CD14-positive monocyte (primary cell): ENCODE results near the gene FNDC11. TPM values are rescaled to one million over a fixed set of nuclear protein-coding genes. Genes with fewer than 3 reads are reported as not detected.
A peak's percentile ranks its signal among the peaks of the same experiment; 100 is the strongest.

ENCODE experiments used
- DNase-seq, 3 donors: peaks; one replicate each; pipeline ENCODE4 v3.0.0-alpha.2; 2011 to 2022
- H2AFZ ChIP-seq: 2 replicates; pipeline ENCODE4 v1.6.0; 2012; ENCODE audit warnings: mild to moderate bottlenecking, low read depth, low read length, inconsistent platforms; ENCODE audit not compliant: insufficient read depth, poor library complexity, severe bottlenecking
- H3K27ac ChIP-seq, 2 donors: 1 replicate in 1 of 2; 2 replicates in 1 of 2; pipeline ENCODE4 v1.5.1; 2012 to 2013; ENCODE audit warnings: low read length in 2 of 2, control low read depth in 1 of 2, inconsistent platforms in 1 of 2, low read depth in 1 of 2, mild to moderate bottlenecking in 1 of 2
- H3K27me3 ChIP-seq, 2 donors: one replicate each; pipeline versions ENCODE4 v1.6.0 to v1.6.1; 2011 to 2013; ENCODE audit warnings: low read length in 2 of 2; ENCODE audit not compliant: control insufficient read depth in 2 of 2, insufficient read depth in 2 of 2
- H3K36me3 ChIP-seq, 2 donors: replicated peaks in 1 of 2; 1 replicate in 1 of 2; 2 replicates in 1 of 2; pipeline versions ENCODE4 v1.5.1 to v1.6.1; 2012 to 2013; ENCODE audit warnings: low read length in 2 of 2, control low read depth in 1 of 2, inconsistent platforms in 1 of 2, mild to moderate bottlenecking in 1 of 2; ENCODE audit not compliant: insufficient read depth in 2 of 2, control insufficient read depth in 1 of 2
- H3K4me1 ChIP-seq, 2 donors: 1 replicate in 1 of 2; 2 replicates in 1 of 2; pipeline versions ENCODE4 v1.5.1 to v1.6.1; 2012 to 2013; ENCODE audit warnings: low read length in 2 of 2, control low read depth in 1 of 2, inconsistent platforms in 1 of 2, mild to moderate bottlenecking in 1 of 2, moderate library complexity in 1 of 2; ENCODE audit not compliant: insufficient read depth in 2 of 2, control insufficient read depth in 1 of 2
- H3K4me2 ChIP-seq: replicated peaks from 2 replicates; pipeline ENCODE3; 2012; ENCODE audit warnings: low read length, moderate library complexity, mild to moderate bottlenecking; ENCODE audit not compliant: poor library complexity, severe bottlenecking; ENCODE audit errors: extremely low read depth
- H3K4me3 ChIP-seq, 3 experiments: fragments of 200-600 bp in 1 of 3; sonication (generic) in 1 of 3; replicated peaks in 1 of 3; 1 replicate in 2 of 3; 2 replicates in 1 of 3; pipeline ENCODE4 v1.5.1; 2011 to 2013; ENCODE audit warnings: low read length in 3 of 3, mild to moderate bottlenecking in 3 of 3, control low read depth in 2 of 3, low read depth in 2 of 3, inconsistent platforms in 1 of 3, moderate library complexity in 1 of 3
- H3K79me2 ChIP-seq: 2 replicates; pipeline ENCODE4 v1.6.0; 2012; ENCODE audit warnings: mild to moderate bottlenecking, control low read depth, inconsistent platforms, low read length, moderate library complexity; ENCODE audit not compliant: insufficient read depth
- H3K9ac ChIP-seq: 2 replicates; pipeline ENCODE4 v1.6.0; 2017; ENCODE audit warnings: low read length, mild to moderate bottlenecking; ENCODE audit not compliant: insufficient read depth, poor library complexity, severe bottlenecking
- H3K9me3 ChIP-seq, 2 donors: replicated peaks in 1 of 2; 1 replicate in 1 of 2; 2 replicates in 1 of 2; pipeline versions ENCODE4 v1.5.1 to v1.6.1; 2012 to 2013; ENCODE audit warnings: low read length in 2 of 2, control low read depth in 1 of 2; ENCODE audit not compliant: control insufficient read depth in 1 of 2, insufficient read depth in 1 of 2
- H4K20me1 ChIP-seq: 2 replicates; pipeline ENCODE4 v1.6.0; 2012; ENCODE audit warnings: mild to moderate bottlenecking, low read length, control low read depth, moderate library complexity; ENCODE audit not compliant: insufficient read depth
- H3K27ac Mint-ChIP-seq, 7 donors: one replicate each; pipeline ENCODE4 v1.8.0; 2020; ENCODE audit warnings: mild to moderate bottlenecking in 7 of 7, mixed read lengths in 7 of 7, moderate library complexity in 6 of 7, inconsistent platforms in 2 of 7
- H3K27me3 Mint-ChIP-seq, 3 donors: one replicate each; pipeline ENCODE4 v1.8.0; 2021 to 2022; ENCODE audit warnings: low read depth in 3 of 3, mild to moderate bottlenecking in 3 of 3, mixed read lengths in 3 of 3, moderate library complexity in 3 of 3, inconsistent platforms in 1 of 3
- H3K36me3 Mint-ChIP-seq, 2 donors: one replicate each; pipeline ENCODE4 v1.8.0; 2020; ENCODE audit warnings: mixed read lengths in 2 of 2, inconsistent platforms in 1 of 2, mild to moderate bottlenecking in 1 of 2
- H3K4me1 Mint-ChIP-seq: one replicate; pipeline ENCODE4 v1.8.0; 2020; ENCODE audit warnings: mild to moderate bottlenecking, mixed read lengths
- H3K4me3 Mint-ChIP-seq, 2 donors: one replicate each; pipeline ENCODE4 v1.8.0; 2020; ENCODE audit warnings: mild to moderate bottlenecking in 2 of 2, mixed read lengths in 2 of 2, moderate library complexity in 1 of 2
- H3K9me3 Mint-ChIP-seq, 7 donors: one replicate each; pipeline ENCODE4 v1.8.0; 2020 to 2022; ENCODE audit warnings: mixed read lengths in 7 of 7, mild to moderate bottlenecking in 6 of 7, moderate library complexity in 6 of 7, inconsistent platforms in 2 of 7
- WGBS: methylation state at CpG from one replicate; pipeline ENCODE4 v1.1.5; 2013; ENCODE audit warnings: missing lambda C conversion rate; ENCODE audit not compliant: insufficient coverage; 5-methylcytosine and 5-hydroxymethylcytosine counted together
- intact Hi-C, 2 donors: fragments of 100-400 bp; cut with micrococcal nuclease; formaldehyde crosslinking; loops; one replicate each; pipeline versions ENCODE4 v1.15.0 to v1.15.1; 2023
- polyA plus RNA-seq, 3 donors: library from polyadenylated mRNA; depleted of rRNA in 1 of 3; unstranded in 2 of 3; stranded (reverse) in 1 of 3; fragments of 300-500 nt in 2 of 3; fragments of >200 nt in 1 of 3; fragmentation: Illumina TruSeq in 2 of 3; gene quantifications; 1 replicate in 2 of 3; 2 replicates in 1 of 3; pipeline ENCODE4 v1.2.3, GENCODE V29; 2012 to 2021
- TF ChIP-seq, protein P1 (sequence below): fragments of 200-600 bp; IDR thresholded peaks from one replicate; pipeline ENCODE4 v1.8.0; 2022; ENCODE audit warnings: antibody characterized with exemption, mild to moderate bottlenecking

The FNDC11 gene
- polyA plus RNA-seq, 3 donors = 0.23 TPM; not detected in 2

DNA sequence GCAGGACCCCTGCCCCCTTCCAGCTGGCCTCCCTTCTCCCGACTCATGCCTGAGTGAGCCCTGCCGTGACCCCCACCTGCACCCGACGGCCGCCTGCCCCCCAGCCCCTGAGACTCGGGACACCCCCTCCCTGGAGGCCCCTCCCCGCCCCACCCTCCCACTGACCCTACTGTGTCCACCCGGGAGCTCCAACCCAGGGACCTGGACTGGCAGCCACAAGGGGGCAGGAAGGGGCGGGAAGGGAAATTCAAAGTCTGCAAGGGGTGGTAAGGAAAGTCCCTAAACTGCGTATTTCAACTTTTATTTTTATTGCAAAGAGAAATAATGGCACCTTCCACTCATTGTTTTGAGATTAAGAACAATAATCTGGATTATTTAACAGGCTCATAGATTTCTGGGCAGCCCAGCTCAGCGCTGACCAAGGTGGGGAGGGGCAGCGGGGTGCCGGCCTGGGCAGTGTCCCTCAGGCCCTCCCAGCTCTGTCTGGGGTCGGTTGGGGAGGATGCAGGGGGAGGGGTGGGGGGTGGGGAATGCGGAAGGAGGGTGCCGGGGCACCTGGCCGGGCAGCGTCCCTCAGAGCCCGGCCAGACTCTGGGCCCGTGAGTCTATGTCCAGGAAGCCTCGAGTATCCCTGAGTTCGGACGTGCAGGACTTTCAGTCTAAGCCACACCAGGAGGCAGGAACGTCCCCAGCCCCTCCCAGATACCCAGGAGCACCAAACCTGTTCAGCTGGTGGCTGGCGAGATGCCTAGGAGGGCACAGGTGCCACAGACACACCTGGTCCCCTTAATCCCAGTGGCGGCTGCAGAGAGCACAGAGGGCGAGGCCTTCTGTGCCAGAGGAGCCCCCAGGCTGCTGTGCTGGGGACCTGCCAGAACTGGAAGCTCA lies 15.5 kb upstream of the FNDC11 start:
- peak in 2 of 3 donors; percentile 29 to 59 for DNase-seq

DNA sequence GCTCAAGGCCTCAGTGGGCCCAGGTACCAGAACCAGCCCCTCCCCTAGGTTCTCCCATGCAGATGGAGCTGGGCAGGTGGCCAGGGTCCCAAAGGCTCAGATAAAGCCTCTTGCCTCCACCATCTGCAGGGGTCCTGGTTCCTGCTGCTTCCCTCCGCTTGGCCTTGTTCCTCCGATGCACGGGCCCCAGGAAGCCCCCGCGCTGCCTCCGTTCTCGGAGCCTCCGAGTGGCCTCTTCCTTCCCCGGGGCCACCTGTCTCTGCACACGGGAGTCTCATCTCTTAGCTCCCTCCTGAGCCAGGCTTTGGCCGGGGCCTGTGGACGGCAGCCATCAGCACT lies 14.9 kb upstream of the FNDC11 start:
- Mint-ChIP-seq H3K9me3 (peaks cover 0 to 3% (median 0%) of the 10 kb centered on the region in 7 donors), H3K27ac (no peak overlapping the region), H3K4me3 (no peak overlapping the region), H3K36me3 (peaks cover 0 to 2% of the 10 kb centered on the region in 2 donors), H3K27me3 (peaks cover 9 to 28% (median 13%) of the 10 kb centered on the region in 3 donors), H3K4me1 (peaks cover 16% of the 10 kb centered on the region)
- Histone ChIP-seq H3K4me2 (no peak overlapping the region), H3K9ac (no peak overlapping the region), H3K27ac (no peak overlapping the region), H3K4me3 (no peak overlapping the region), H3K4me1 (peaks cover 23 to 28% of the 10 kb centered on the region in 2 donors), H4K20me1 (no peaks in the 10 kb centered on the region), H3K79me2 (no peaks in the 10 kb centered on the region), H3K27me3 (peaks cover 0 to 21% of the 10 kb centered on the region in 2 donors), H3K9me3 (no peaks in the 10 kb centered on the region), H3K36me3 (no peaks in the 10 kb centered on the region), H2AFZ (no peak overlapping the region)
- TF ChIP-seq, protein P1, sequence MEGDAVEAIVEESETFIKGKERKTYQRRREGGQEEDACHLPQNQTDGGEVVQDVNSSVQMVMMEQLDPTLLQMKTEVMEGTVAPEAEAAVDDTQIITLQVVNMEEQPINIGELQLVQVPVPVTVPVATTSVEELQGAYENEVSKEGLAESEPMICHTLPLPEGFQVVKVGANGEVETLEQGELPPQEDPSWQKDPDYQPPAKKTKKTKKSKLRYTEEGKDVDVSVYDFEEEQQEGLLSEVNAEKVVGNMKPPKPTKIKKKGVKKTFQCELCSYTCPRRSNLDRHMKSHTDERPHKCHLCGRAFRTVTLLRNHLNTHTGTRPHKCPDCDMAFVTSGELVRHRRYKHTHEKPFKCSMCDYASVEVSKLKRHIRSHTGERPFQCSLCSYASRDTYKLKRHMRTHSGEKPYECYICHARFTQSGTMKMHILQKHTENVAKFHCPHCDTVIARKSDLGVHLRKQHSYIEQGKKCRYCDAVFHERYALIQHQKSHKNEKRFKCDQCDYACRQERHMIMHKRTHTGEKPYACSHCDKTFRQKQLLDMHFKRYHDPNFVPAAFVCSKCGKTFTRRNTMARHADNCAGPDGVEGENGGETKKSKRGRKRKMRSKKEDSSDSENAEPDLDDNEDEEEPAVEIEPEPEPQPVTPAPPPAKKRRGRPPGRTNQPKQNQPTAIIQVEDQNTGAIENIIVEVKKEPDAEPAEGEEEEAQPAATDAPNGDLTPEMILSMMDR = no peak
- DNase-seq = no peak
- intact Hi-C loops = loop anchor here (5.0 to 10.0 kb wide), 7 partner anchors 38 to 443 kb away; partner anchors contain the start of genes GMEB2 (in 2 of the 2), ABHD16B (in 1 of the 2), PRPF6 (in 1 of the 2) and TPD52L2 (in 1 of the 2)
- 66% methylated on average over 12 of the region's 12 CpGs for WGBS

More for the DNA sequence above, 15.5 kb upstream of the FNDC11 start:
- WGBS = 89% methylated on average over 7 of the region's 27 CpGs
- peaks cover 16% of the 10 kb centered on the region for H3K4me1 Mint-ChIP-seq
- TF ChIP-seq, protein P1 = peak; percentile 45
- peak overlapping the region in 1 of 3 experiments; percentile 77 for H3K4me3 ChIP-seq
- peaks cover 0 to 2% of the 10 kb centered on the region in 2 donors for H3K36me3 Mint-ChIP-seq
- peaks cover 9 to 24% (median 13%) of the 10 kb centered on the region in 3 donors for H3K27me3 Mint-ChIP-seq
- peak overlapping the region in 1 of 2 donors; percentile 63 for H3K4me3 Mint-ChIP-seq
- peaks cover 0 to 3% (median 0%) of the 10 kb centered on the region in 7 donors for H3K9me3 Mint-ChIP-seq
- H4K20me1 ChIP-seq = no peaks in the 10 kb centered on the region
- no peaks in the 10 kb centered on the region for H3K79me2 ChIP-seq
- H3K27me3 ChIP-seq = peaks cover 0 to 21% of the 10 kb centered on the region in 2 donors
- H2AFZ ChIP-seq = peak overlapping the region; percentile 61
- peak overlapping the region; percentile 82 for H3K4me2 ChIP-seq
- H3K27ac ChIP-seq = peak overlapping the region in 1 of 2 donors; percentile 90
- no peak overlapping the region for H3K9ac ChIP-seq
- no peaks in the 10 kb centered on the region for H3K9me3 ChIP-seq
- intact Hi-C loops = loop anchor here (5.0 to 10.0 kb wide), 7 partner anchors 39 to 444 kb away; partner anchors contain the start of genes GMEB2 (in 2 of the 2), ABHD16B (in 1 of the 2), PRPF6 (in 1 of the 2) and TPD52L2 (in 1 of the 2)
- H3K4me1 ChIP-seq = peaks cover 23 to 28% of the 10 kb centered on the region in 2 donors
- peak overlapping the region in 2 of 7 donors; percentile 54 to 80 for H3K27ac Mint-ChIP-seq
- H3K36me3 ChIP-seq = no peaks in the 10 kb centered on the region
